Osteoblast (primary cell): Measurements from ENCODE around the gene UBE2S. TPM values are rescaled to one million over a fixed set of nuclear protein-coding genes. Genes with fewer than 3 reads are reported as not detected.

ENCODE experiments used
- DNase-seq: peaks from one replicate; pipeline ENCODE4 v3.0.0; 2011; ENCODE audit warnings: low spot score, mixed read lengths; ENCODE audit not compliant: insufficient read length; ENCODE audit errors: missing footprints
- H2AFZ ChIP-seq: 2 replicates; pipeline ENCODE4 v1.6.0; 2011; ENCODE audit warnings: mild to moderate bottlenecking, low read length
- H3K27ac ChIP-seq: 2 replicates; pipeline ENCODE4 v1.5.1; 2011; ENCODE audit warnings: mild to moderate bottlenecking, low read depth, low read length, moderate library complexity
- H3K27me3 ChIP-seq: 2 replicates; pipeline ENCODE4 v1.6.0; 2012; ENCODE audit warnings: mild to moderate bottlenecking, control low read depth, inconsistent platforms, low read length, moderate library complexity; ENCODE audit not compliant: insufficient read depth
- H3K36me3 ChIP-seq: 2 replicates; pipeline ENCODE4 v1.5.1; 2011; ENCODE audit warnings: mild to moderate bottlenecking, low read length, control low read depth, moderate library complexity; ENCODE audit not compliant: insufficient read depth
- H3K4me1 ChIP-seq: 2 replicates; pipeline ENCODE4 v1.5.1; 2011; ENCODE audit warnings: mild to moderate bottlenecking, low read length, control low read depth, moderate library complexity; ENCODE audit not compliant: insufficient read depth
- H3K4me2 ChIP-seq: 2 replicates; pipeline ENCODE4 v1.6.0; 2011; ENCODE audit warnings: mild to moderate bottlenecking, low read length; ENCODE audit not compliant: insufficient read depth
- H3K4me3 ChIP-seq: fragments of 200-600 bp; sonication (generic); 3 replicates; pipeline ENCODE4 v1.5.1; 2012; ENCODE audit warnings: mild to moderate bottlenecking, low read length, inconsistent platforms; ENCODE audit not compliant: insufficient read depth
- H3K79me2 ChIP-seq: 2 replicates; pipeline ENCODE4 v1.6.0; 2012; ENCODE audit warnings: mild to moderate bottlenecking, low read length, control low read depth, inconsistent platforms; ENCODE audit not compliant: insufficient read depth
- H3K9me3 ChIP-seq: 2 replicates; pipeline ENCODE4 v1.5.1; 2011; ENCODE audit warnings: low read depth, low read length, control low read depth
- H4K20me1 ChIP-seq: 2 replicates; pipeline ENCODE4 v1.6.0; 2012; ENCODE audit warnings: mild to moderate bottlenecking, low read length, control low read depth; ENCODE audit not compliant: insufficient read depth
- CTCF ChIP-seq: IDR thresholded peaks from 2 replicates; pipeline ENCODE4 v1.5.1; 2011; ENCODE audit warnings: mild to moderate bottlenecking, low read depth, low read length, moderate library complexity; ENCODE audit errors: extremely low read depth
- total RNA-seq: library from RNA; depleted of rRNA; stranded (reverse); fragments of >200 nt; gene quantifications from 2 replicates; pipeline ENCODE4 v1.2.3, GENCODE V29; 2012

The UBE2S gene
- total RNA-seq, 1 donor: 37.3 TPM

- Histone ChIP-seq H3K4me2 (no peak overlapping the region), H2AFZ (no peak overlapping the region), H3K27me3 (no peaks in the 10 kb centered on the region), H4K20me1 (peaks cover 60% of the 10 kb centered on the region), H3K9me3 (no peaks in the 10 kb centered on the region), H3K36me3 (peaks cover 55% of the 10 kb centered on the region), H3K27ac (no peak overlapping the region), H3K4me3 (no peak overlapping the region), H3K79me2 (peaks cover 51% of the 10 kb centered on the region), H3K4me1 (peaks cover 22% of the 10 kb centered on the region)
- peak; percentile 77 for DNase-seq
- TF ChIP-seq CTCF: no peak
These were observed 16.4 kb downstream of the UBE2S start for GRCh38 chr19:55391191-55391670.

GRCh38 chr19:55390461-55390880 lies 17.1 kb downstream of the UBE2S start:
- no peak for TF ChIP-seq CTCF
- no peaks in the 10 kb centered on the region for H3K27me3 ChIP-seq
- peaks cover 64% of the 10 kb centered on the region for H4K20me1 ChIP-seq
- peaks cover 56% of the 10 kb centered on the region for H3K79me2 ChIP-seq
- no peak overlapping the region for H3K4me2 ChIP-seq
- DNase-seq: peak; percentile 59
- H3K4me1 ChIP-seq: peaks cover 22% of the 10 kb centered on the region
- peaks cover 55% of the 10 kb centered on the region for H3K36me3 ChIP-seq
- no peaks in the 10 kb centered on the region for H3K9me3 ChIP-seq
- H3K4me3 ChIP-seq: no peak overlapping the region
- H3K27ac ChIP-seq: no peak overlapping the region
- H2AFZ ChIP-seq: no peak overlapping the region

- peak; percentile 63 for DNase-seq
- Histone ChIP-seq H3K4me1 (peaks cover 28% of the 10 kb centered on the region), H3K27me3 (no peaks in the 10 kb centered on the region), H4K20me1 (peaks cover 64% of the 10 kb centered on the region), H3K4me3 (no peak overlapping the region), H3K9me3 (no peaks in the 10 kb centered on the region), H2AFZ (no peak overlapping the region), H3K4me2 (peak overlapping the region; percentile 97), H3K36me3 (peaks cover 55% of the 10 kb centered on the region), H3K79me2 (peaks cover 56% of the 10 kb centered on the region), H3K27ac (peak overlapping the region; percentile 33)
- TF ChIP-seq CTCF: no peak
These were observed 17.9 kb downstream of the UBE2S start for GRCh38 chr19:55389386-55390317.

GRCh38 chr19:55387736-55388497 lies 19.7 kb downstream of the UBE2S start:
- peaks cover 56% of the 10 kb centered on the region for H3K79me2 ChIP-seq
- TF ChIP-seq CTCF: no peak
- no peaks in the 10 kb centered on the region for H3K27me3 ChIP-seq
- no peaks in the 10 kb centered on the region for H3K9me3 ChIP-seq
- H3K4me3 ChIP-seq: peak overlapping the region; percentile 95
- peaks cover 55% of the 10 kb centered on the region for H3K36me3 ChIP-seq
- H3K4me2 ChIP-seq: peak overlapping the region; percentile 97
- no peak overlapping the region for H2AFZ ChIP-seq
- peak overlapping the region; percentile 23 for H3K27ac ChIP-seq
- peaks cover 35% of the 10 kb centered on the region for H3K4me1 ChIP-seq
- DNase-seq: peak; percentile 36
- peaks cover 64% of the 10 kb centered on the region for H4K20me1 ChIP-seq
